Fibroblast of villous mesenchyme (primary cell): ENCODE data around the gene LUZP1. TPM values are rescaled to one million over a fixed set of nuclear protein-coding genes. Genes with fewer than 3 reads are reported as not detected.
A peak's percentile ranks its signal among the peaks of the same experiment; 100 is the strongest.

ENCODE experiments used
- DNase-seq: peaks from one replicate; pipeline ENCODE4 v3.0.0-alpha.2; 2010; ENCODE audit warnings: low read depth
- H3K4me3 ChIP-seq: 2 replicates; pipeline ENCODE4 v1.5.1; 2011; ENCODE audit warnings: low read depth, mild to moderate bottlenecking, low read length
- total RNA-seq: library from RNA; depleted of rRNA; stranded (reverse); fragments of >200 nt; gene quantifications from 2 replicates; pipeline ENCODE4 v1.2.3, GENCODE V29; 2012
- TF ChIP-seq, protein P1 (sequence below): IDR thresholded peaks from 2 replicates; pipeline ENCODE4 v1.5.1; 2012; ENCODE audit warnings: low read depth, mild to moderate bottlenecking, low read length; ENCODE audit not compliant: insufficient read depth

Gene LUZP1
- total RNA-seq, 1 donor = 55.3 TPM

DNA sequence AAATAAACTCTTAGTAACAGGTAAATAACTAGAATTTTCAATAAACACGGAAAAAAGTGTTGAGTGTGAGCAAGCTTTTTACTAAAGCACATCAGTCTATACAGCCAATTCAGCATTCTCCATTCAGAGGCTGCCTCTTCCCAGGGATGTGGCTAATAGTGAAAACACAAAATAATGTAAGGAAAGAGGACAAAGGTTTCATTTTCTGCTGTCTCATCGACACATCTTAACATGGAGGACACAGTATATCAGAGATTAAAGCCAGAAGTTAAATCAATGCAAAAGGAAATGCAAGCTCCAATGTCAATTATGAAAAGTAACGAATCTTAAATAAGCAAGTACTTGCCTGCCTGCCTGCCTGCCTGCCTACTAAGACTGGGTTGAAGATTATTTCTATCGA lies 43.2 kb downstream of the LUZP1 start:
- DNase-seq = no peak
- TF ChIP-seq, protein P1, sequence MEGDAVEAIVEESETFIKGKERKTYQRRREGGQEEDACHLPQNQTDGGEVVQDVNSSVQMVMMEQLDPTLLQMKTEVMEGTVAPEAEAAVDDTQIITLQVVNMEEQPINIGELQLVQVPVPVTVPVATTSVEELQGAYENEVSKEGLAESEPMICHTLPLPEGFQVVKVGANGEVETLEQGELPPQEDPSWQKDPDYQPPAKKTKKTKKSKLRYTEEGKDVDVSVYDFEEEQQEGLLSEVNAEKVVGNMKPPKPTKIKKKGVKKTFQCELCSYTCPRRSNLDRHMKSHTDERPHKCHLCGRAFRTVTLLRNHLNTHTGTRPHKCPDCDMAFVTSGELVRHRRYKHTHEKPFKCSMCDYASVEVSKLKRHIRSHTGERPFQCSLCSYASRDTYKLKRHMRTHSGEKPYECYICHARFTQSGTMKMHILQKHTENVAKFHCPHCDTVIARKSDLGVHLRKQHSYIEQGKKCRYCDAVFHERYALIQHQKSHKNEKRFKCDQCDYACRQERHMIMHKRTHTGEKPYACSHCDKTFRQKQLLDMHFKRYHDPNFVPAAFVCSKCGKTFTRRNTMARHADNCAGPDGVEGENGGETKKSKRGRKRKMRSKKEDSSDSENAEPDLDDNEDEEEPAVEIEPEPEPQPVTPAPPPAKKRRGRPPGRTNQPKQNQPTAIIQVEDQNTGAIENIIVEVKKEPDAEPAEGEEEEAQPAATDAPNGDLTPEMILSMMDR = no peak
- H3K4me3 ChIP-seq = no peak overlapping the region

DNA sequence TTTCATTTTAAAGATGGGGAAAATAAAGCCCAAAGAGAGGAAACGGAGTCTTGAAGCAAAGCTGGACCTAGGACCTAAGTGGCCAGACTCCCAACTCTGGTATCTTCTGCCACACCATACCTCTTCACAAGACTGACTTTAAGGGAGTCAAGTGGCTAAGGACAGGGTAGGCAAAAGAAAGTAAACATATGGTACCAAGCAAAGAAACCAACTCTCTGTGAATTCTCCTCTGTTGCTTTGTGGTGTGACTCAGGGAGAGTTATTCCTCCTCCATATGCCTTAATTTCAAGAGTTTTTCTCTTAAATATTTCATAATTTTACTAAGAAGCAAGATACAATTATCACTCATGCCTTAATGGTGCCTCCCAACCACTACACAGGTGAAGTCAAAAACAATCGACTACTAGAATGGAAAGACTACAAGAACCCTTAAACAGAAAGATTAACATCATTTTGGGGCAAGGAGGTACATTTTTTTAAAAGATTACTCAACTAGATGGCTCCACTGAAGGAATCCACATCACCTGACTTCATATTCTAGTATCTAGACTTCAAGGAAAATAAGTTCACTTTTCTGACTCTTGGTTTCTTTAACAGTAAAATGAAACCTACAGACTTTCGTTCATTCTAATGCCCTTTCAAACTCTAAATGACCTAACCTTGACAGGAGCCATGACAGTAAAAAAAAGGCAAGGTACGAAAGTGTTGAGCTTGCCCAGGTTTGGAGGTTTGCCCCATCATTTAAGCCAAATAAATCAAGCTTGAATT lies 44.2 kb downstream of the LUZP1 start:
- no peak for DNase-seq
- TF ChIP-seq, protein P1 = no peak
- H3K4me3 ChIP-seq = no peak overlapping the region

DNA sequence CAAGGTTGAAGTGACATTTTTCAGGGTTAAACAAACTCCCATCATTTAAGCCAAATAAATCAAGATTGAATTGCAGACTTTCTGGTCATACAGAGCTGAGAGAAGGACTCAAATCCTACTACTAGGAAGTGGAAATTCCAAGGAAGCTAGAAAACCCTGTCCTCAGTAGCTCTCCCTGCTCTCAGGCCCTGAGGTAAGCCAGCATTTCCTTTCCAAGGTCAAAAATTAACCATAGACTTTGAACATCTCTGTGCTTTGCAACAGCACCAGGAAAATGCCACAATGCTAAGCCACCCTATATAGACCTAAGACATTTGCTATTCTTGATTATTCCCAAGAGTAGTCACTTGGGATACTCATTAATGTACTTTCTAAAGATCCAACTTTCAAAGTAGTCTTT lies 45.1 kb downstream of the LUZP1 start:
- TF ChIP-seq, protein P1 = no peak
- DNase-seq = no peak

GRCh38 chr1:23122796-23123195 lies 45.9 kb downstream of the LUZP1 start:
- H3K4me3 ChIP-seq = no peak overlapping the region
- TF ChIP-seq, protein P1 = no peak
- DNase-seq = no peak

More for the DNA sequence above, 45.1 kb downstream of the LUZP1 start:
- H3K4me3 ChIP-seq = no peak overlapping the region

DNA sequence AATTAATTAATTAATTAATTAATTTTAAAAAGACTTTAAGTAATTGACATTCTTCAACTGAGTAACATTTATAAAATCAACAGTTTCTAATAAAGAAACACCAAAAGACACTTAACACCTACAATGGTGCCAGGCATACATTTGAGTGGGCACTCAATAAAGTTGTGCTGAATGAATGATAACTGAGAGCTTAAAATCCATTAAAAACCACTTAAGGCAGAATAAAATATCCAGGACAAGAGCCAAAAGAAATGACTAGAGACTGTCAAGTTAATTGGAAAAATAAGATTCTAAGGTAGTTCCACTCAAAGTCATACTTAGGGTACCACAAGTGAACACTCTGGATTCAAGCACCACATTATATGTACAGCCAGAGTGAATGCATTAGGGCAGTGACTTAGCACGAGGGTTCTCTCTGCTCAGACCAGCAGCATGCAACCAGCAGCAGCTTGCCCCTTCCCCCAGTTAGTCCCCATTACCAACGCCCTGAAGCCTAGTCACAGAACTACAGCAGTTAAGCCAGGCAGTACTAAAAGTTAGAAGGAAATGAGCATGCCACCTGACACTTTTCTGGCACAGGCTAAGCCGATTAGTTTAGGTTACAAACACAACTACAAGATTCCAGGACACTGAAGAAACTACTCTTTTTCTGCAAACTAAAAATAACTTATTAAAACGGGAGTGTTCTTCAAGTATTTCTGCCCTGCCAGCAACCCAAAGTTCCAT lies 46.5 kb downstream of the LUZP1 start:
- no peak overlapping the region for H3K4me3 ChIP-seq
- TF ChIP-seq, protein P1 = no peak
- DNase-seq = peak; percentile 88

GRCh38 chr1:23120383-23120782 lies 48.3 kb downstream of the LUZP1 start:
- TF ChIP-seq, protein P1 = no peak
- DNase-seq = no peak
- H3K4me3 ChIP-seq = no peak overlapping the region
